ENCODE results near the gene U2AF1. TPM values are rescaled to one million over a fixed set of nuclear protein-coding genes. Genes with fewer than 3 reads are reported as not detected.
A peak's percentile ranks its signal among the peaks of the same experiment; 100 is the strongest.
"Not testable (repeated sequence)": the region's sequence is repeated elsewhere in the genome, so short reads cannot be mapped to it uniquely, and the experiment has no call there.

U2AF1 gene
- total and polyA plus RNA-seq, 2 donors, result 13.3 to 51.6 TPM

DNA sequence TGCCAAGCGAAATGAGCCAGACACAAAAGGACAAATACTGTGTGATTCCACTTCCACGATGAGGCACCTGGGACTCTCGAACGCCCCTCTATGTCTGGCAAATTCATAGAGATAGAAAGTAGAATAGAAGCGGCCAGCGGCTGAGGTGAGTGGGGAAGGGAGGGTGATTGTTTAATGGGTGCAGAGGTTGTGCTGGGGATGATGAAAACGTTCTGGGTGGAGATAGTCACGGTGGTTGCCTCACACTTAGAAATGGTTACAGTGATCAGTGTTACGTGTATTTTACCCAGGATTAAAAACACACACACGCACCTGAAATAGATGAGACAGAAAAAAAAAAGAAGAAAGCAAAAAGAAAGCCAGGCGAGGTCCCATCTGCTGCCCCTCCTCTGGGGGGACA, 34.6 kb downstream of the U2AF1 start:
- H3K27me3 ChIP-seq (ENCODE audit: control insufficient read depth in 2 of 2, insufficient read depth in 1 of 2, low read length in 1 of 2); H3K4me1 ChIP-seq (ENCODE audit: control insufficient read depth in 2 of 2, insufficient read depth in 2 of 2, low read length in 2 of 2); DNase-seq (ENCODE audit: low read depth in 6 of 9, low spot score in 9 of 9); H3K36me3 ChIP-seq (ENCODE audit: control insufficient read depth in 2 of 2, insufficient read depth in 2 of 2, low read length in 1 of 2); H3K27ac ChIP-seq (ENCODE audit: low read depth in 1 of 2, low read length in 1 of 2); H3K9me3 ChIP-seq (ENCODE audit: control insufficient read depth in 2 of 2, insufficient read depth in 1 of 2, low read length in 1 of 2); H3K4me3 ChIP-seq (ENCODE audit: low read length in 2 of 2): not testable (repeated sequence)
- no CpG with 5 or more reads among the region's 11 CpGs for WGBS

DNA sequence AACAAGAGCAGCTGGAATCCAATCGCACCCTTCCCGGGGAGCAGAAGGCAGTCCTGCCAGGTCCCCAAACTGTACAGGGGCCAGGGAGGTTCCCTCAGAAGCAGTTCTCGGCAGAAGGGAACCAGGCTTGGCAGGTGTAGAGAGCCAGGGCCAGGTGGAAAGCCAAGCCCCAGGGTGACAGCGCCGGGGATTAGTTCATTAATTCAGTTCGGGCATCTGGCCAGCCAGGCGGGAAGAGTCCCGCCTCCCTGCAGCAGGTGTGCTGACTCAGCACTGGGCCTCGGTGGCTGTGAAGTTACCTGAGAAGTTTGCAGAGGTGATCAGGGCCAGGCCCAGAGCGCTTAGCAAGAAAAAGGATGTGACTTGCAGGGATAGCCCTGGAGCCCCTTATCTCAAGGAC, 37.7 kb downstream of the U2AF1 start:
- H3K4me3 ChIP-seq (ENCODE audit: low read length in 2 of 2); H3K36me3 ChIP-seq (ENCODE audit: control insufficient read depth in 2 of 2, insufficient read depth in 2 of 2, low read length in 1 of 2); H3K9me3 ChIP-seq (ENCODE audit: control insufficient read depth in 2 of 2, insufficient read depth in 1 of 2, low read length in 1 of 2); H3K27me3 ChIP-seq (ENCODE audit: control insufficient read depth in 2 of 2, insufficient read depth in 1 of 2, low read length in 1 of 2); DNase-seq (ENCODE audit: low read depth in 6 of 9, low spot score in 9 of 9); H3K27ac ChIP-seq (ENCODE audit: low read depth in 1 of 2, low read length in 1 of 2); H3K4me1 ChIP-seq (ENCODE audit: control insufficient read depth in 2 of 2, insufficient read depth in 2 of 2, low read length in 2 of 2): not testable (repeated sequence)
- WGBS, result no CpG with 5 or more reads among the region's 10 CpGs

DNA sequence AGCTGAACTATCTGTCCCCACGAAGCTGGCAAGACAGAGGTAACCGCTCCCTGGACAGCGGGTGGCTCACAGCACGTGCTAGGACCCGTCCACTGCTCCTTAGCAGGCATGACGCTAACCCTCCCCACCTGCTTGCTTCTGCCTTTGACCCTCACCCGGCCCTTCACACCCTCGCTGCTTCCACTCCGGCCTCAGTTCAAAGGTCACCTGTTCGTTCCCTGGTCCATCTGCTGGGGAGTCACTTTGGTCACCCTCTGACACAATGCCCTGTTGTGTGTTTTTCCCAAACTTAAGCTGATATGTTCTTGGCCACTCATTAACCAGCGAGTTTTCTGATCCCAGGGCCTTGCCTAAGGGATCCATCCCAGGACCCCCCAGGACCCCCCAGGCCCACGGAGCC, 39.3 kb downstream of the U2AF1 start:
- H3K9me3 ChIP-seq (ENCODE audit: control insufficient read depth in 2 of 2, insufficient read depth in 1 of 2, low read length in 1 of 2); H3K4me3 ChIP-seq (ENCODE audit: low read length in 2 of 2); H3K27me3 ChIP-seq (ENCODE audit: control insufficient read depth in 2 of 2, insufficient read depth in 1 of 2, low read length in 1 of 2); H3K36me3 ChIP-seq (ENCODE audit: control insufficient read depth in 2 of 2, insufficient read depth in 2 of 2, low read length in 1 of 2); H3K4me1 ChIP-seq (ENCODE audit: control insufficient read depth in 2 of 2, insufficient read depth in 2 of 2, low read length in 2 of 2); DNase-seq (ENCODE audit: low read depth in 6 of 9, low spot score in 9 of 9); H3K27ac ChIP-seq (ENCODE audit: low read depth in 1 of 2, low read length in 1 of 2): not testable (repeated sequence)
- 95% methylated on average over 4 of the region's 12 CpGs for WGBS

DNA sequence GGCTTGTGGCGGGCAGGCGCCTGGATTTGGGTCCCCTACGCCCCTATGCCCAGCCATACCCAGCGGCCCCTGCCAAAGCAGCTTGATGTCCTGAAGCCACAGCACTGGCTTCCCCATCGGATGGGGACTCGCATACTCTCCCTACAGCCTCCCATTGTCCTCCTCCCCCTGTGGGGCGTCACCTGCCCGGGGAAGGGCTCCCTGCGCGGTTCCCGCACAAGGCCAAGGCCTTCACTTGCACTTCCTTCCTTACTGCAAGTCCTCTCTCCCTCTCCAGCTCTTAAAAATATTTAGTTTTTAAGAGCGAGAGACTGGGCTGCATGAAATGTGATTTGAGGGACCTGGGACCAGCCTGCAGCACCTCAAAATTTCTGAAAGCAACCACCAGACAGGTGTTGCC, 40.7 kb downstream of the U2AF1 start:
- not testable (repeated sequence) for H3K27me3 ChIP-seq (ENCODE audit: control insufficient read depth in 2 of 2, insufficient read depth in 1 of 2, low read length in 1 of 2); H3K9me3 ChIP-seq (ENCODE audit: control insufficient read depth in 2 of 2, insufficient read depth in 1 of 2, low read length in 1 of 2); H3K4me3 ChIP-seq (ENCODE audit: low read length in 2 of 2); H3K4me1 ChIP-seq (ENCODE audit: control insufficient read depth in 2 of 2, insufficient read depth in 2 of 2, low read length in 2 of 2); H3K36me3 ChIP-seq (ENCODE audit: control insufficient read depth in 2 of 2, insufficient read depth in 2 of 2, low read length in 1 of 2); DNase-seq (ENCODE audit: low read depth in 6 of 9, low spot score in 9 of 9); H3K27ac ChIP-seq (ENCODE audit: low read depth in 1 of 2, low read length in 1 of 2)
- 88% methylated on average over 5 of the region's 12 CpGs for WGBS

DNA sequence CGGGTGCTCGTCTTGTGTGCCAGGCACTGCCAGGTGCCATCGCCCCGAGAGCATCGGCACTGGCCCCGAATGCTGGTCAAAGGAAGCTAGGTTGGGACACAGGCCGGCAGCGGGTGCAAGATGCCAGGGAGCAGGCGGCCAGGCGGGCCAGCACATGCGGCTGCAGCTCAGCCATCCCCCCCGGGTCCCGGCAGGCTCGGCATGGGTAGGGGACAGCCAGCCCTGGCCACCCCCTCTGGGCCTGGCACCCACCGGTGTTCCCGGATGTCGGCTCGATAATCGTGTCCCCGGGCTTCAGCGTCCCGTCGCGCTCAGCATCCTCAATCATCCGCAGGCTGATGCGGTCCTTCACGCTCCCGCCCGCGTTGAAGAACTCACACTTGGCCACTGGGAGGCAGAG, 41.4 kb downstream of the U2AF1 start:
- not testable (repeated sequence) for DNase-seq (ENCODE audit: low read depth in 6 of 9, low spot score in 9 of 9)

DNA sequence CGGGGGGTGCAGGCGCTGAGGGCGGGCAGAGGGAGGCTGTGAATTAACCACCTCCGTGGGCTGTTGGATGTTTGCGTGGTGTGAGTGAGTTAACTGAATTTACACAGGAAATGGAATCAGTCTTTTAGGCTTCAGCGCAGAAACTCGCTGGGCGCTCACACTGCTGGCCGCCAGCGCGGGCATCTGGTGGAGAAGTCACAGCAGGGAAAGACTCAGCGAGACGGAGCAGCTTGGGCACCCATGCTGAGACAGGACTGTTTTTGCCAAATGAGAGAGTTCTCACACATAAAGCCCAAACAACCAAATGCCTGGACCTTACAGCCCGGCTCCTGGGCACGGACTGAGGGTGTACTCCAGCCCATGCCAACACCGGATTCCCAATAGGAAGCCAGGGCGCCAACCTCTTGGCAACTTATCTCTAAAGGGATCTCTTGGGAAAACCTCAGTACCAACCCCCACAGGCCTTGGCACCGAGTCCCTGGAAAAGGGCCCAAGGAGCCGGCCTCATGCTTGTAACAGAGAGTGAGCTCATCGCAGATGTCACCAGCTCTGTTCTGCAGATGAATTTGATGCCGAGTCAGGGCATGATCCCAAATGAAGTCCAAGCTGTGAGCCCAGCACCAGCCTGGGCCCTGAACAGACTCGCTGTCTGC, 43.0 kb downstream of the U2AF1 start:
- not testable (repeated sequence) for H3K4me3 ChIP-seq (ENCODE audit: low read length in 2 of 2); H3K27me3 ChIP-seq (ENCODE audit: control insufficient read depth in 2 of 2, insufficient read depth in 1 of 2, low read length in 1 of 2); H3K27ac ChIP-seq (ENCODE audit: low read depth in 1 of 2, low read length in 1 of 2); DNase-seq (ENCODE audit: low read depth in 6 of 9, low spot score in 9 of 9); H3K36me3 ChIP-seq (ENCODE audit: control insufficient read depth in 2 of 2, insufficient read depth in 2 of 2, low read length in 1 of 2); H3K4me1 ChIP-seq (ENCODE audit: control insufficient read depth in 2 of 2, insufficient read depth in 2 of 2, low read length in 2 of 2); H3K9me3 ChIP-seq (ENCODE audit: control insufficient read depth in 2 of 2, insufficient read depth in 1 of 2, low read length in 1 of 2)
- WGBS, result no CpG with 5 or more reads among the region's 22 CpGs

More for the DNA sequence above, 41.4 kb downstream of the U2AF1 start:
- H3K4me3 ChIP-seq (ENCODE audit: low read length in 2 of 2); H3K27ac ChIP-seq (ENCODE audit: low read depth in 1 of 2, low read length in 1 of 2); H3K36me3 ChIP-seq (ENCODE audit: control insufficient read depth in 2 of 2, insufficient read depth in 2 of 2, low read length in 1 of 2); H3K9me3 ChIP-seq (ENCODE audit: control insufficient read depth in 2 of 2, insufficient read depth in 1 of 2, low read length in 1 of 2); H3K4me1 ChIP-seq (ENCODE audit: control insufficient read depth in 2 of 2, insufficient read depth in 2 of 2, low read length in 2 of 2); H3K27me3 ChIP-seq (ENCODE audit: control insufficient read depth in 2 of 2, insufficient read depth in 1 of 2, low read length in 1 of 2): not testable (repeated sequence)
- WGBS, result 94% methylated on average over 6 of the region's 30 CpGs

DNA sequence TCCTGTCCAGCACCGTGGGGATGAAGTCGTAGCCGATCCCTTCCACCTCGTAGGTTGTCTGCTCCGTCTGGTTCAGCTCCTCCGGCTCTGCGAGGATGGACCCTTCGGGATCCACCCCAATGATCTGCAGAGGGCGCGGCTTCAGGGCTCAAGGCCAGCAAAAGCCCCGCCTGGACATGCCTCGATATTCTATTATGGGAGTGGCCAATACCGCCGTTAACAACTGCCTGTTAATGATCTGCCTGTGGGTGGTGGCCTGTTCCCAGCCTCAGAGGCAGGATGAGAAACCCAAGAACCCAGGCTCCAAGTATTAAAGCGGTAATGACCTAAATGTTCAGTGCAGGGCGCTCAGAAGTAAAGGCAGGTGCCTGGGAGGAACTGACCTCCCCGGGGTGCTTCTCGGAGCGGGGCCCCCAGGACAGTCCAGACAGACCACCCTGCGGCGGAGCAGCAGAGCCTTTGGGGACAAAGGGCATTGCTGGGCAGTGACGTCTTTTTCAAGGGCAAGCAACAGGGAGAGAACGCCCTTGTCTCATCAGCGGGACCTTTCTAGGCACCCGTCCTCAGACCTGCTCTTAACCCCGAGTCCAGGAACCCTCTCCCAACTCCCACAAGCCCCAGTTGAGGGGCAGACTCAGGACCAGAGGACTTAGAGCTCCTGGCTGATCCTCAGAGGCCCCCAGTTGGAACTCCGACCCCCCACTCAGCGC, 44.3 kb downstream of the U2AF1 start:
- H3K4me1 ChIP-seq (ENCODE audit: control insufficient read depth in 2 of 2, insufficient read depth in 2 of 2, low read length in 2 of 2); H3K27me3 ChIP-seq (ENCODE audit: control insufficient read depth in 2 of 2, insufficient read depth in 1 of 2, low read length in 1 of 2); H3K4me3 ChIP-seq (ENCODE audit: low read length in 2 of 2); DNase-seq (ENCODE audit: low read depth in 6 of 9, low spot score in 9 of 9); H3K9me3 ChIP-seq (ENCODE audit: control insufficient read depth in 2 of 2, insufficient read depth in 1 of 2, low read length in 1 of 2); H3K36me3 ChIP-seq (ENCODE audit: control insufficient read depth in 2 of 2, insufficient read depth in 2 of 2, low read length in 1 of 2); H3K27ac ChIP-seq (ENCODE audit: low read depth in 1 of 2, low read length in 1 of 2): not testable (repeated sequence)
- WGBS, result 100% methylated on average over 2 of the region's 28 CpGs

DNA sequence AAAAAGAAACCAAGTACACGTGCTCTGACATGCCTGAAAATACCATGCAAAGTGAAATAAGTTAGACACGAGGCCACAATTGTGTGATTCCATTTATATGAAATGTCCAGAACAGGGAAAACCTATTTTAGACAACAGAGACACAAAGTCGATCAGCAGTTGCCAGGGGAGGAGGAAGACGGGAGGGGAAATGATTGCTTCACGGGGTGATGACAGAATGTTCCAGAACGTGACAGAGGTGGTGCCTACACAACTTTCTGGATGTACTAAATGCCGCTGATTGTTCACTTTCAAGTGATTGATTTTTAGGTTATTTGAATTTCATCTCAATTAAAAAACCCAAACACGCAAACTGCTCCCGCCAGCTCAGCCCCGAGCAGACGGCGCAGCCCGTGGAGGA, 54.3 kb downstream of the U2AF1 start:
- H3K36me3 ChIP-seq (ENCODE audit: control insufficient read depth in 2 of 2, insufficient read depth in 2 of 2, low read length in 1 of 2); H3K27me3 ChIP-seq (ENCODE audit: control insufficient read depth in 2 of 2, insufficient read depth in 1 of 2, low read length in 1 of 2); DNase-seq (ENCODE audit: low read depth in 6 of 9, low spot score in 9 of 9); H3K4me3 ChIP-seq (ENCODE audit: low read length in 2 of 2); H3K4me1 ChIP-seq (ENCODE audit: control insufficient read depth in 2 of 2, insufficient read depth in 2 of 2, low read length in 2 of 2); H3K27ac ChIP-seq (ENCODE audit: low read depth in 1 of 2, low read length in 1 of 2); H3K9me3 ChIP-seq (ENCODE audit: control insufficient read depth in 2 of 2, insufficient read depth in 1 of 2, low read length in 1 of 2): not testable (repeated sequence)
- WGBS, result no CpG with 5 or more reads among the region's 13 CpGs

DNA sequence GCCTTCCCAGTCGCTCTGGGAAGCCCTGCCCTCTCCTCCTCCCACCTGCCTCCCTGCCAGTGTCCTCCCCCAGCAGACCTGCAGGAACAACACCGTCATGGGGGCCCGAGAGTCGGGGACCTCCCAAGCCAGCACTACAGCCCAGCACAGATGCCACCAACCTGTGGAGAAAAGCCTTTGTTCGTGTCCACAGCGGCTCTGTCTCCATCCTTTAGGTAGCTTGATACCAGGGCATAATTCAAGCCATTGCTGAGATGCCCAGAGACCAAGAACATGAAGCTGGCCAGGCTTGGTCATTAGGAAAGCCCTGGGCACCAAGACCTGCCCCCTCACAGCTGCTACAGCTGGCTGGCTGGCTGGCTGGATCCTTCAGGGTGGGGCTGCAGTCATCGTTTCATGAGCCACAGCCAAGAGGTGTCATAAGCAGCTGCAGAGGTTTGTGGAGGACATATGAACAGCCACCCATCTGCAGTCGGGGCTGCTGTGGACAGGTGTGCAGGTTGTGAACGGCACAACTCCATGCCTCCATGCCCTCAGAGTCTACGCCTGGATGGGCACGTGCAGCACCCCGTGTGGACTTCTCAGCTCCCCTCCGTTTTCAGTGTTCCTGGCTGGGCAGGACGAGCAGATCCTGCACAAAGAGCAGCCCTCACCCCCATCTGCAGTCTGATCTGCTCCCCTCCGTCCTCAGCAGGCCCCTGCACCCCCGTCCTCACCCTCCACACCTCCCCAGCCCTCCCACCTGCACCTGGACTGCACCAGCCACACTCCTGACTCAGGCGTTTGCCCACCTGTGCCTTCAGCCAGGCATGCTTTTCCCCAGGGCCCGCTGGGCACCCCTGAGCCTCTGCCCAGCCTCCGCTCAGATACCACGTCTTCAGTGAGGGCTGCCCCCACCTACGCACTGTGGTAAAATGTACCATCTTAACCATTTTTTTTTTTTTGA, 61.2 kb downstream of the U2AF1 start:
- WGBS, result 33% methylated on average over 18 of the region's 21 CpGs
- peak in 2 of 9 donors; percentile 2 to 12 for DNase-seq (ENCODE audit: low read depth in 6 of 9, low spot score in 9 of 9)
- Histone ChIP-seq H3K27ac (ENCODE audit: low read depth in 1 of 2, low read length in 1 of 2) (peak overlapping the region; percentile 31 to 50), H3K4me1 (ENCODE audit: control insufficient read depth in 2 of 2, insufficient read depth in 2 of 2, low read length in 2 of 2) (peaks cover 0 to 11% of the 10 kb centered on the region in 2 donors)
- H3K36me3 ChIP-seq (ENCODE audit: control insufficient read depth in 2 of 2, insufficient read depth in 2 of 2, low read length in 1 of 2); H3K27me3 ChIP-seq (ENCODE audit: control insufficient read depth in 2 of 2, insufficient read depth in 1 of 2, low read length in 1 of 2); H3K4me3 ChIP-seq (ENCODE audit: low read length in 2 of 2); H3K9me3 ChIP-seq (ENCODE audit: control insufficient read depth in 2 of 2, insufficient read depth in 1 of 2, low read length in 1 of 2): not testable (repeated sequence)
